ENCODE measurements around the gene FGGY.
A peak's percentile ranks its signal among the peaks of the same experiment; 100 is the strongest.

FGGY gene

DNA sequence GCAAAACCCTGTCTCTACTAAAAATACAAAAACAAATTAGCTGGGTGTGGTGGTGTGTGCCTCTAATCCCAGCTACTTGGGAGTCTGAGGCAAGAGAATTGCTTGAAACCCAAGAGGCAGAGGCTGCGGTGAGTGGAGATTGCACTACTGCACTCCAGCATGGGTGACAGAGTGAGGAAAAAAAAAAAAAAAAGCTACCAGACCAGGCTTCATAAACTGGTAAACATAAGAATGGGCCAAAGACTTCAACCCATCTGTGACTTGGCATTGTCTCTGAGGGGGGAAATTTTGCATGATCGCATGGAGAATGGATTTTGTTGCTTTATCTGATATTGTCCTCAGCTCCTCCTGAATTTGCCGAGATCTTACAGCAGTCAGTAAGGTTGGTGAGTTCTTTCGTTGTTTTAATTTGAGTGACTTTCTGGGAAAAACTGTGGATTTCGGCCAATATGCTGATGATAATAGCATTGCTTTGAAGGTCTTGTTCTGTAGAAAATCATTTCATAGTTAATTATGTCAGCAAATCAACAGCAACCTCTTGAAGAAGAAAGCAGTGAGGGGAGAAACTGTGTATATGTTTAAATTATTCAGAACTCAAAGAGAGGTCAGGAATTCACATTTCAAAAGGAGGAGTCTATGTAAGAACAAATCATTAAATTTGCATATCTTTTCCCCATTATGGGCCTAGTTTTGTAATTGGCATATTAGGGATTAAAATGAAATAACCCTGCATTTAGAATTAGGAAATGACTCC lies 13.1 kb downstream of the FGGY start:
- no peak for TF ChIP-seq CTCF (IDR thresholded peaks at IDR 0.05; ENCODE audit: low read depth, low read length)
- in situ Hi-C loops (cut with HindIII; ENCODE audit: low sequenced_read_pairs), result no loop called here
- DNase-seq (ENCODE audit: low read depth, low spot score), result no peak
- H3K4me3 ChIP-seq (ENCODE audit: low read depth, low read length), result no peak overlapping the region

- H3K4me3 ChIP-seq (ENCODE audit: low read depth, low read length), result no peak overlapping the region
- in situ Hi-C loops (cut with HindIII; ENCODE audit: low sequenced_read_pairs), result no loop called here
- no peak for DNase-seq (ENCODE audit: low read depth, low spot score)
- TF ChIP-seq CTCF (IDR thresholded peaks at IDR 0.05; ENCODE audit: low read depth, low read length), result no peak
Observed at GRCh38 chr1:59310549-59311250, 13.8 kb downstream of the FGGY start.

- no peak for TF ChIP-seq CTCF (IDR thresholded peaks at IDR 0.05; ENCODE audit: low read depth, low read length)
- no peak overlapping the region for H3K4me3 ChIP-seq (ENCODE audit: low read depth, low read length)
- no peak for DNase-seq (ENCODE audit: low read depth, low spot score)
- in situ Hi-C loops (cut with HindIII; ENCODE audit: low sequenced_read_pairs), result no loop called here
Observed at GRCh38 chr1:59314776-59315528, 18.1 kb downstream of the FGGY start.

DNA sequence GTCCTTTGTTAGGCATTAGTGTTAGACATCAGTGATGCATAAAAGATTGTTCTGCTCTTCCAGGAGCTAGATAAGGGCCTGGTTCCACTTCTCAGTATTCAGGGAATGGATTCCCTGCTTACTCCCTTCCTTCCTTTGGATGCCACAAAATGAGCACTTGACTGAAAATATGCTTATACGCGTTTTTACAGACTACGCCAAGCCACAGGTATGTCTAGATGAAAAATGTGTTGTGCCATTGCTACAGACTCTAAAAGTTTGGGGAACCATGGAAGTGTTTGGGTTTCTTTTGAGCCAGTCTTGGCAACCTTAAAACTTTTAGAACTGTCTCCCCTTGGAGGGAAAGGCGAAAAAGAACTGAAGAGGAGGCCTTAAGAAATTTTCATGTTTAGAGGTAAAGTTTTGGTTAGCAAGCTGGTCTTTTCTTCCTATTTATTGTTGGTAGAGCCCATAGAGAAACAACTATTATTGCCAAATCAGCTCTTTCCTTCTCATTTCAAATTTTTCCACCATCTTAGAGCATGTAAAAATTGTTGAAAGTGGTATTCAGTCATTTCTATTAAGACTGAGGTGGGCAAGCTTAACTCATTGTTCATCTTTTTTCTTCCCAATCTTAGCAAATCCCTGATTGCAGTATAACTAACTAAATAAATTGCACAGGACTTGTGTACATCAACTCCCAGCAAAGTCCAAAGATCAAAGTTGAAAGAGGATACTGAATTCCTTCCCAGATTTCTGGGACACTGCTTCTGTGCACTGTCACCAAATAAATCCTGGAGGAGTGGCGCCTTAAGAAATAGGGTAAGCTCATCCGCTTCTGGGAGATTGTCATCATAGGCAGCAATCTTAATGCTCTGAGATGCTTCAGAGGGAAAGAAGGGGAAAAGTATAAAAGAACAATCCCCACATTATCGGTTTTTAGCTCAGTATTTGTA lies 18.9 kb downstream of the FGGY start:
- peak; percentile 38 for DNase-seq (ENCODE audit: low read depth, low spot score)
- in situ Hi-C loops (cut with HindIII; ENCODE audit: low sequenced_read_pairs), result no loop called here
- H3K4me3 ChIP-seq (ENCODE audit: low read depth, low read length), result no peak overlapping the region
- no peak for TF ChIP-seq CTCF (IDR thresholded peaks at IDR 0.05; ENCODE audit: low read depth, low read length)

- no peak overlapping the region for H3K4me3 ChIP-seq (ENCODE audit: low read depth, low read length)
- TF ChIP-seq CTCF (IDR thresholded peaks at IDR 0.05; ENCODE audit: low read depth, low read length), result no peak
- peak; percentile 98 for DNase-seq (ENCODE audit: low read depth, low spot score)
- in situ Hi-C loops (cut with HindIII; ENCODE audit: low sequenced_read_pairs), result no loop called here
Observed at GRCh38 chr1:59316497-59317128, 19.7 kb downstream of the FGGY start.
